HEK293 (cell line): ENCODE results near the gene NDUFA3.

ENCODE experiments used
- CTCF ChIA-PET: fragments of 350-600 bp; formaldehyde crosslinking; extraction: SDS; loops from one replicate; lab custom pipeline; 2021; ENCODE audit warnings: antibody characterized with exemption; lab: Yijun Ruan, JAX
- POLR2A ChIA-PET: fragments of 300-600 bp; formaldehyde crosslinking; extraction: SDS; loops from one replicate; lab custom pipeline; 2020; ENCODE audit warnings: antibody characterized with exemption, inconsistent platforms; lab: Yijun Ruan, JAX
- H3K27ac ChIP-seq: fragments of 200-500 bp; sonication (Bioruptor generic); 2 replicates; pipeline ENCODE4 v1.5.1; 2014; ENCODE audit warnings: low read depth, low read length, control low read depth, inconsistent platforms; ENCODE audit errors: extremely low read depth
- H3K36me3 ChIP-seq, 2 experiments: fragments of 200-500 bp in 1 of 2; sonication (Bioruptor generic) in 1 of 2; 1 replicate in 1 of 2; 2 replicates in 1 of 2; pipeline ENCODE4 v1.5.1; 2014 to 2017; ENCODE audit warnings: inconsistent platforms in 2 of 2, low read length in 2 of 2; ENCODE audit not compliant: control insufficient read depth in 2 of 2, insufficient read depth in 1 of 2
- H3K4me1 ChIP-seq: fragments of 200-500 bp; sonication (Bioruptor generic); 2 replicates; pipeline ENCODE4 v1.5.1; 2014; ENCODE audit warnings: mild to moderate bottlenecking, low read length, inconsistent platforms; ENCODE audit not compliant: control insufficient read depth, insufficient read depth
- H3K4me3 ChIP-seq: 2 replicates; pipeline ENCODE4 v1.5.1; 2011; ENCODE audit warnings: low read depth, mild to moderate bottlenecking, control low read depth, low read length, moderate library complexity
- H3K9me3 ChIP-seq: fragments of 200-500 bp; sonication (Bioruptor generic); 2 replicates; pipeline ENCODE4 v1.5.1; 2014; ENCODE audit warnings: low read depth, low read length, inconsistent platforms; ENCODE audit not compliant: control insufficient read depth, insufficient read depth
- IKZF3 ChIP-seq: fragments of 450-650 bp; IDR thresholded peaks from 2 replicates; pipeline ENCODE4 v1.5.0; 2018; ENCODE audit warnings: missing biosample characterization, mild to moderate bottlenecking, missing genetic modification characterization, moderate library complexity
- KLF16 ChIP-seq: fragments of 450-650 bp; formaldehyde crosslinking; IDR thresholded peaks from 2 replicates; pipeline ENCODE4 v1.5.1; 2017; ENCODE audit warnings: missing biosample characterization, missing genetic modification characterization
- PRDM4 ChIP-seq: fragments of 450-650 bp; formaldehyde crosslinking; IDR thresholded peaks from 2 replicates; pipeline ENCODE4 v1.5.1; 2017; ENCODE audit warnings: missing biosample characterization, missing genetic modification characterization
- SP3 ChIP-seq: fragments of 450-650 bp; formaldehyde crosslinking; IDR thresholded peaks from 2 replicates; pipeline ENCODE4 v1.5.1; 2016; ENCODE audit warnings: missing biosample characterization, missing genetic modification characterization
- YY1 ChIP-seq: fragments of 450-650 bp; formaldehyde crosslinking; IDR thresholded peaks from 2 replicates; pipeline ENCODE4 v1.5.1; 2018; ENCODE audit warnings: missing biosample characterization, missing genetic modification characterization
- YY2 ChIP-seq: fragments of 450-650 bp; formaldehyde crosslinking; IDR thresholded peaks from 2 replicates; pipeline ENCODE4 v1.5.1; 2016; ENCODE audit warnings: missing biosample characterization, missing genetic modification characterization
- ZBTB8A ChIP-seq: fragments of 450-650 bp; formaldehyde crosslinking; IDR thresholded peaks from 2 replicates; pipeline ENCODE4 v1.5.1; 2016; ENCODE audit warnings: missing biosample characterization, missing genetic modification characterization
- ZFP69B ChIP-seq: fragments of 450-650 bp; formaldehyde crosslinking; IDR thresholded peaks from 2 replicates; pipeline ENCODE4 v1.5.1; 2016; ENCODE audit warnings: missing biosample characterization, missing genetic modification characterization
- ZNF169 ChIP-seq: fragments of 450-650 bp; formaldehyde crosslinking; IDR thresholded peaks from 2 replicates; pipeline ENCODE4 v1.5.1; 2016; ENCODE audit warnings: missing biosample characterization, missing genetic modification characterization
- ZNF19 ChIP-seq: fragments of 450-650 bp; formaldehyde crosslinking; IDR thresholded peaks from 2 replicates; pipeline ENCODE4; 2016; ENCODE audit warnings: missing biosample characterization, missing genetic modification characterization, low read depth
- ZNF2 ChIP-seq: fragments of 450-650 bp; formaldehyde crosslinking; IDR thresholded peaks from 2 replicates; pipeline ENCODE4 v1.5.1; 2016; ENCODE audit warnings: missing biosample characterization, missing genetic modification characterization
- ZNF214 ChIP-seq: fragments of 450-650 bp; formaldehyde crosslinking; IDR thresholded peaks from 2 replicates; pipeline ENCODE4 v1.5.1; 2017; ENCODE audit warnings: missing biosample characterization, mild to moderate bottlenecking, missing genetic modification characterization, borderline replicate concordance
- ZNF26 ChIP-seq: fragments of 450-650 bp; formaldehyde crosslinking; IDR thresholded peaks from 2 replicates; pipeline ENCODE4 v1.5.1; 2016; ENCODE audit warnings: missing biosample characterization, missing genetic modification characterization
- ZNF544 ChIP-seq: fragments of 450-650 bp; formaldehyde crosslinking; IDR thresholded peaks from 2 replicates; pipeline ENCODE4 v1.5.0; 2017; ENCODE audit warnings: missing biosample characterization, missing genetic modification characterization
- ZNF561 ChIP-seq: fragments of 450-650 bp; IDR thresholded peaks from 2 replicates; pipeline ENCODE4 v1.5.1; 2018; ENCODE audit warnings: missing biosample characterization, missing genetic modification characterization, borderline replicate concordance
- ZNF571 ChIP-seq: fragments of 450-650 bp; formaldehyde crosslinking; IDR thresholded peaks from 2 replicates; pipeline ENCODE4 v1.5.0; 2017; ENCODE audit warnings: missing biosample characterization, missing genetic modification characterization
- ZNF596 ChIP-seq: fragments of 450-650 bp; IDR thresholded peaks from 2 replicates; pipeline ENCODE4 v1.5.0; 2018; ENCODE audit warnings: missing biosample characterization, mild to moderate bottlenecking, missing genetic modification characterization, moderate library complexity
- ZNF600 ChIP-seq: fragments of 450-650 bp; formaldehyde crosslinking; IDR thresholded peaks from 2 replicates; pipeline ENCODE4 v1.5.1; 2016; ENCODE audit warnings: missing biosample characterization, missing genetic modification characterization
- ZNF624 ChIP-seq: fragments of 450-650 bp; formaldehyde crosslinking; IDR thresholded peaks from 2 replicates; pipeline ENCODE4 v1.5.1; 2017; ENCODE audit warnings: missing biosample characterization, missing genetic modification characterization
- ZNF768 ChIP-seq: fragments of 450-650 bp; formaldehyde crosslinking; IDR thresholded peaks from 2 replicates; pipeline ENCODE4 v1.5.1; 2018; ENCODE audit warnings: missing biosample characterization, mild to moderate bottlenecking, missing genetic modification characterization
- ZNF830 ChIP-seq: fragments of 450-650 bp; IDR thresholded peaks from 2 replicates; pipeline ENCODE4 v1.5.0; 2018; ENCODE audit warnings: missing biosample characterization, missing genetic modification characterization, low read depth, mild to moderate bottlenecking, moderate library complexity

The NDUFA3 gene

GRCh38 chr19:54133312-54133956 lies 30.8 kb downstream of the NDUFA3 start:
- Histone ChIP-seq H3K36me3 (peaks cover 13 to 31% of the 10 kb centered on the region in 2 experiments), H3K4me3 (no peak overlapping the region), H3K9me3 (peaks cover 2% of the 10 kb centered on the region), H3K27ac (peak overlapping the region; percentile 22; the same call in 1 of the 2 replicates), H3K4me1 (peaks cover 7% of the 10 kb centered on the region)
- POLR2A ChIA-PET = no interaction called here
- TF ChIP-seq YY2 (tag by site-specific recombination) (no peak), IKZF3 (tag by site-specific recombination) (no peak), YY1 (tag by site-specific recombination) (no peak), ZNF561 (no peak), ZNF600 (tag by site-specific recombination) (0 out of 2 replicates have a peak, but pooled peaks have one; percentile 20), ZNF19 (no peak), PRDM4 (tag by site-specific recombination) (peak; percentile 96), ZNF768 (tag by site-specific recombination) (no peak), ZNF830 (no peak), ZNF596 (tag by site-specific recombination) (0 out of 2 replicates have a peak, but pooled peaks have one; percentile 37), KLF16 (tag by site-specific recombination) (no peak), ZFP69B (tag by site-specific recombination) (no peak)
- CTCF ChIA-PET = no interaction called here

DNA sequence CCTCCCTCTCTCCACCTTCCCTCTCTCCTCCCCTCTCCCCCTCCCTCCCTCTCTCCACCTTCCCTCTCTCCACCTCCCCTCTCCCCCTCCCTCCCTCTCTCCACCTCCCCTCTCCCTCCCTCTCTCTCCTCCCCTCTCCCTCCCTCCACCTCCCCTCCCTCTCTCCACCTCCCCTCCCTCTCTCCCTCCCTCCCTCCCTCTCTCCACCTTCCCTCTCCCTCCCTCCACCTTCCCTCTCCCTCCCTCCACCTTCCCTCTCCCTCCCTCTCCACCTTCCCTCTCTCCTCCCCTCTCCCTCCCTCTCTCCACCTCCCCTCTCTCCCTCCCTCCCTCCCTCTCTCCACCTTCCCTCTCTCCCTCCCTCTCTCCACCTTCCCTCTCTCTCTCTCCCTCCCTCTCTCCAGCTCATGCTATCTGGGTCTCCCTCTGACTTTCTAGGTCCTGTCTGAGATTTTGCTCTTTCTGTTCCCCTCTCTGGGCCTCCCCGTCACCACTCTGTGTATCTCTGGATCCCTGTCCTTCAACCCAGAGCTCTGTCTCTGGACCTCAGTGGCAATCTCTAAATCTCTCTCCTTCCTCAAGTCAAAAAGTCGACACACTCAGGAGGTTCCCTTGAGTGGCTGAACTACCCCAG lies 31.4 kb downstream of the NDUFA3 start:
- H3K27ac ChIP-seq = peak overlapping the region; percentile 22; the same call in 1 of the 2 replicates
- H3K36me3 ChIP-seq = peaks cover 13 to 30% of the 10 kb centered on the region in 2 experiments
- H3K4me1 ChIP-seq = peaks cover 11% of the 10 kb centered on the region
- CTCF ChIA-PET = no interaction called here
- peaks cover 2% of the 10 kb centered on the region for H3K9me3 ChIP-seq
- H3K4me3 ChIP-seq = no peak overlapping the region
- POLR2A ChIA-PET = interaction anchor here (0.6 kb wide), 1 partner anchor 9 kb away, joined by 4 read pairs; no protein-coding TSS in a partner anchor
- TF ChIP-seq ZNF169 (tag by site-specific recombination) = peak; percentile 91; the same call in 1 of the 2 replicates
- TF ChIP-seq SP3 = peak; percentile 9; the same call in 1 of the 2 replicates
- TF ChIP-seq ZBTB8A = no peak

- H3K9me3 ChIP-seq = peaks cover 2% of the 10 kb centered on the region
- peaks cover 10 to 36% of the 10 kb centered on the region in 2 experiments for H3K36me3 ChIP-seq
- ChIA-PET CTCF (interaction anchor here (1.5 to 1.7 kb wide), 2 partner anchors 19 to 32 kb away, joined by 5 read pairs; no protein-coding TSS in a partner anchor), POLR2A (interaction anchor here (0.6 to 5.5 kb wide), 26 partner anchors 10 to 1407 kb away, joined by 3 to 116 read pairs (median 8); partner anchors contain the start of genes LENG1, LENG8, MBOAT7 and NDUFA3)
- H3K27ac ChIP-seq = peak overlapping the region; percentile 11; the same call in 1 of the 2 replicates
- peaks cover 13% of the 10 kb centered on the region for H3K4me1 ChIP-seq
- H3K4me3 ChIP-seq = peak overlapping the region; percentile 46
- TF ChIP-seq PRDM4 (tag by site-specific recombination) (no peak), ZNF544 (no peak), ZNF26 (tag by site-specific recombination) (no peak), YY1 (tag by site-specific recombination) (no peak), ZNF2 (tag by site-specific recombination) (no peak), ZNF571 (tag by site-specific recombination) (no peak), ZNF214 (tag by site-specific recombination) (no peak), ZNF624 (tag by site-specific recombination) (no peak)
Observed at GRCh38 chr19:54136086-54136863, 33.6 kb downstream of the NDUFA3 start.
